Neural cell (in vitro differentiated cells): Measurements from ENCODE around the gene THADA. TPM values are rescaled to one million over a fixed set of nuclear protein-coding genes. Genes with fewer than 3 reads are reported as not detected.

Experiments
- H2AFZ ChIP-seq: fragments of 200-600, 300-800 bp; sonication (generic), shearing (Covaris generic); 2 replicates; pipeline ENCODE4 v1.6.0; 2014; ENCODE audit warnings: low read depth, mild to moderate bottlenecking, antibody characterized with exemption, low read length, moderate library complexity
- H3F3A ChIP-seq: fragments of 200-600 bp; shearing (Covaris generic); 2 replicates; pipeline ENCODE4 v1.6.1; 2016; ENCODE audit warnings: mild to moderate bottlenecking, moderate library complexity, mixed read lengths, antibody characterized with exemption, low read length; ENCODE audit not compliant: insufficient read depth, poor library complexity, severe bottlenecking
- H3K27ac ChIP-seq: fragments of 200-600, 300-800 bp; sonication (generic), shearing (Covaris generic); 2 replicates; pipeline ENCODE4 v1.5.1; 2014; ENCODE audit warnings: mild to moderate bottlenecking, low read length, moderate library complexity
- H3K27me3 ChIP-seq: fragments of 300-800, 200-600 bp; sonication (generic), shearing (Covaris generic); 2 replicates; pipeline ENCODE4 v1.6.0; 2014; ENCODE audit warnings: mild to moderate bottlenecking, low read depth, low read length, moderate library complexity; ENCODE audit not compliant: insufficient read depth
- H3K36me3 ChIP-seq: fragments of 300-800, 200-600 bp; sonication (generic), shearing (Covaris generic); 2 replicates; pipeline ENCODE4 v1.5.1; 2014; ENCODE audit warnings: mild to moderate bottlenecking, antibody characterized with exemption, low read length, moderate library complexity; ENCODE audit not compliant: insufficient read depth
- H3K4me2 ChIP-seq: fragments of 300-800, 200-600 bp; sonication (generic), shearing (Covaris generic); 2 replicates; pipeline ENCODE4 v1.6.0; 2014; ENCODE audit warnings: mild to moderate bottlenecking, low read length
- H3K4me3 ChIP-seq: fragments of 300-800, 200-600 bp; sonication (generic), shearing (Covaris generic); 2 replicates; pipeline ENCODE4 v1.5.1; 2014; ENCODE audit warnings: mild to moderate bottlenecking, low read length, moderate library complexity
- H3K79me2 ChIP-seq: fragments of 200-600 bp; shearing (Covaris generic); replicated peaks from 2 replicates; pipeline ENCODE4 v1.6.0; 2014; ENCODE audit warnings: mild to moderate bottlenecking, low read length, moderate library complexity; ENCODE audit not compliant: insufficient read depth
- H3K9ac ChIP-seq: fragments of 300-800, 200-600 bp; sonication (generic), shearing (Covaris generic); 2 replicates; pipeline ENCODE4 v1.6.1; 2016; ENCODE audit warnings: mild to moderate bottlenecking, low read length, mixed read lengths
- H3K9me2 ChIP-seq: fragments of 200-600 bp; shearing (Covaris generic); 2 replicates; pipeline ENCODE4 v1.6.1; 2016; ENCODE audit warnings: mild to moderate bottlenecking, low read length, mixed read lengths; ENCODE audit not compliant: insufficient read depth
- H3K9me3 ChIP-seq: fragments of 200-600, 300-800 bp; sonication (generic), shearing (Covaris generic); 2 replicates; pipeline ENCODE4 v1.6.1; 2016; ENCODE audit warnings: mild to moderate bottlenecking, mixed run types, low read length, moderate library complexity, mixed read lengths
- H4K20me1 ChIP-seq: fragments of 200-600 bp; shearing (Covaris generic); 2 replicates; pipeline ENCODE4 v1.6.1; 2016; ENCODE audit warnings: mild to moderate bottlenecking, mixed run types; ENCODE audit not compliant: insufficient read depth
- CTCF ChIP-seq: fragments of 450-650 bp; IDR thresholded peaks from 2 replicates; pipeline ENCODE4 v1.5.1; 2014; ENCODE audit warnings: antibody characterized with exemption, mild to moderate bottlenecking, moderate library complexity; ENCODE audit not compliant: poor library complexity, severe bottlenecking
- EP300 ChIP-seq: fragments of 450-650 bp; conservative IDR thresholded peaks from 2 replicates; pipeline ENCODE4 v1.6.1; 2014; ENCODE audit warnings: antibody characterized with exemption, mild to moderate bottlenecking, moderate library complexity; ENCODE audit not compliant: poor library complexity, severe bottlenecking
- EZH2 ChIP-seq: fragments of 200-600, 300-800 bp; shearing (Covaris generic), sonication (generic); IDR thresholded peaks from 2 replicates; pipeline ENCODE4 v1.6.1; 2014; ENCODE audit warnings: antibody characterized with exemption, low read length, borderline replicate concordance, mild to moderate bottlenecking; ENCODE audit not compliant: insufficient read depth, poor library complexity, severe bottlenecking
- MXI1 ChIP-seq: fragments of 450-650 bp; conservative IDR thresholded peaks from 2 replicates; pipeline ENCODE4 v1.6.1; 2014; ENCODE audit warnings: antibody characterized with exemption, mild to moderate bottlenecking; ENCODE audit not compliant: poor library complexity, severe bottlenecking
- POLR2AphosphoS5 ChIP-seq: IDR thresholded peaks from 2 replicates; pipeline ENCODE4 v1.6.1; 2012
- RAD21 ChIP-seq: fragments of 450-650 bp; conservative IDR thresholded peaks from 2 replicates; pipeline ENCODE4 v1.6.1; 2014; ENCODE audit warnings: antibody characterized with exemption, mild to moderate bottlenecking, moderate library complexity
- REST ChIP-seq: IDR thresholded peaks from 2 replicates; pipeline ENCODE4 v1.6.1; 2012; ENCODE audit warnings: borderline replicate concordance
- SMC3 ChIP-seq: fragments of 450-650 bp; conservative IDR thresholded peaks from 2 replicates; pipeline ENCODE4 v1.6.1; 2014; ENCODE audit warnings: antibody characterized with exemption, mild to moderate bottlenecking, moderate library complexity; ENCODE audit not compliant: poor library complexity
- TAF1 ChIP-seq: IDR thresholded peaks from 2 replicates; pipeline ENCODE4 v1.6.1; 2012; ENCODE audit warnings: low read depth
- polyA plus RNA-seq: library from polyadenylated mRNA; depleted of rRNA; stranded (reverse); fragments of >200 nt; gene quantifications from 2 replicates; pipeline ENCODE4 v1.2.3, GENCODE V29; 2014

The THADA gene
- polyA plus RNA-seq, 1 donor from 2014 or later: 8.5 TPM

- Histone ChIP-seq H3F3A (no peaks in the 10 kb centered on the region), H2AFZ (no peak overlapping the region), H3K9me3 (no peaks in the 10 kb centered on the region), H3K27ac (no peak overlapping the region), H3K79me2 (no peaks in the 10 kb centered on the region), H3K36me3 (no peaks in the 10 kb centered on the region), H3K4me2 (no peak overlapping the region), H3K27me3 (no peaks in the 10 kb centered on the region), H3K9ac (no peak overlapping the region), H3K4me3 (no peak overlapping the region), H3K9me2 (no peaks in the 10 kb centered on the region), H4K20me1 (no peaks in the 10 kb centered on the region)
- TF ChIP-seq EZH2 (no peak), SMC3 (no peak), REST (no peak), MXI1 (no peak), RAD21 (no peak), EP300 (no peak), TAF1 (no peak)
Measured at GRCh38 chr2:43520919-43521318, 74.9 kb downstream of the THADA start.

- Histone ChIP-seq H3K9me3 (no peaks in the 10 kb centered on the region), H3K4me2 (no peak overlapping the region), H3K4me3 (no peak overlapping the region), H2AFZ (no peak overlapping the region), H4K20me1 (no peaks in the 10 kb centered on the region), H3K79me2 (no peaks in the 10 kb centered on the region), H3K36me3 (no peaks in the 10 kb centered on the region), H3F3A (no peaks in the 10 kb centered on the region), H3K27me3 (no peaks in the 10 kb centered on the region), H3K27ac (no peak overlapping the region), H3K9ac (no peak overlapping the region), H3K9me2 (no peaks in the 10 kb centered on the region)
- TF ChIP-seq EZH2: no peak
- TF ChIP-seq CTCF: no peak
- no peak for TF ChIP-seq TAF1
- no peak for TF ChIP-seq SMC3
- no peak for TF ChIP-seq POLR2AphosphoS5
- TF ChIP-seq MXI1: no peak
- TF ChIP-seq EP300: no peak
- no peak for TF ChIP-seq REST
Measured at GRCh38 chr2:43519643-43520221, 76.1 kb downstream of the THADA start.
